SW480 (cell line): ENCODE results near the gene RAPGEF1.
A peak's percentile ranks its signal among the peaks of the same experiment; 100 is the strongest.

ENCODE experiments used
- DNase-seq: peaks from one replicate; pipeline ENCODE4 v3.0.0-alpha.2; 2016; ENCODE audit warnings: low spot score

Gene RAPGEF1

GRCh38 chr9:131752231-131752884 lies 12.5 kb upstream of the RAPGEF1 start:
- DNase-seq: no peak

GRCh38 chr9:131748411-131748955 lies 8.6 kb upstream of the RAPGEF1 start:
- DNase-seq: no peak

GRCh38 chr9:131747352-131747751 lies 7.5 kb upstream of the RAPGEF1 start:
- peak; percentile 64 for DNase-seq

GRCh38 chr9:131745610-131746009 lies 5.7 kb upstream of the RAPGEF1 start:
- DNase-seq: no peak

- DNase-seq: no peak
These were observed 4.9 kb upstream of the RAPGEF1 start for GRCh38 chr9:131744720-131745201.

GRCh38 chr9:131744171-131744719 lies 4.4 kb upstream of the RAPGEF1 start:
- DNase-seq: no peak

- no peak for DNase-seq
These were observed 3.6 kb upstream of the RAPGEF1 start for GRCh38 chr9:131743501-131743900.

- no peak for DNase-seq
These were observed 3.2 kb upstream of the RAPGEF1 start for GRCh38 chr9:131743096-131743495.

GRCh38 chr9:131740898-131741297 lies 1.0 kb upstream of the RAPGEF1 start:
- DNase-seq: no peak

GRCh38 chr9:131739133-131739958 lies 530 bp downstream of the RAPGEF1 start:
- no peak for DNase-seq

DNA sequence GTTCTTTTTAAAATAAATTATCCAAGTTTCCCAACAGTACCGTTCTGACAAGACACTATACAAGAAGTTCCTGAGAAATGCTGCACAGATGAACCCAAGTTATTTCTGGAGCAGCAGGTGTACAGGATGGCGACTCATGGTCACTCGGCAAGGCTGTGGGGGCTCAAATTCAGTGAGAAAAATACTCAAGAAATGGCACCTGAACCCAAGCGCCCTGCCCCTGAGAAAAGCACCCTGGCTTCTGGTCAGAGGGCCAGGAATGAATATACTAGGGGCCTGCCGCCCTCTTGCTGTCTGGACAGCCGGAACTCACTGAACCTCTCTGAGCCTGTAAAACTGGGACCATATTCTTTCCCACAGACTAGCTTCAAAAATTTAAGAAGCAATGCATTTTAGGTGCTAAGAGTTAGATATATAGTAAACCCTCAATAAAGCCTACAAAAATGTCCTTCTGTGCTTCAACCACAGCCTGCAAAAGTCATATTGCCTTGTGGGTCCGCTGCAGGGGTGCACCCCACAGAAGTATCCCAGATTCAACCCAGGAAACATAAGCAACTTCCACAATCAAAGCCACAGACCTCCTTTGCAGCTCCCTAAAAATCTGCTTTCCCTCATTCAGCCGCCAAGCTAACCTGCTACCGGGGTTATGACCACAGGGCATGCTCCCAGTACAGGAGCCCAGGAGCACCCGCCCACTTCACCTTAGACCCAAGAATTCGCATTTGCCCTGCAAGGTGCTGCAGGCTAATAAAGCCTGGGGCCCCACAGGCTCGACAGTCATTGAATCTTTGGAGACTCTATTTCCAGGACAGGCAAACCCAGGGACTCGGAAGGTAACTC lies 1.4 kb downstream of the RAPGEF1 start:
- peak; percentile 57 for DNase-seq

DNA sequence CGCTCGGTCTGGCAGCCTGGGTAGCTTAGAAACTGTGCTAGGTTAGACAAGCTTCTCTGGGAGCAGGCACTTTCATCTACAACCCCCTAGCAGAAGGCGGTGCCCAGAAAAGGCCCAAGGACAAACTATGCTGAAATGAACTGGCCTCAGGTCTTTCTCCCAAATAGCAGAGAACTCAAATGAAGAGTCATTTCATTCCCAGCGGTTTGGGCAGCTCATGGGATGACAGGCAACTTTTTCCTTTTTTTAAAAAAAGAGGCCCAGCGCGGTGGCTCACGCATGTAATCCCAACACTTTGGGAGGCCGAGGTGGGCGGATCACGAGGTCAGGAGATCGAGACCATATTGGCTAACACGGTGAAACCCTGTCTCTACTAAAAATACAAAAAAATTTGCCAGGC lies 2.5 kb downstream of the RAPGEF1 start:
- DNase-seq: no peak

- DNase-seq: no peak
These were observed 3.4 kb downstream of the RAPGEF1 start for GRCh38 chr9:131736431-131736830.

DNA sequence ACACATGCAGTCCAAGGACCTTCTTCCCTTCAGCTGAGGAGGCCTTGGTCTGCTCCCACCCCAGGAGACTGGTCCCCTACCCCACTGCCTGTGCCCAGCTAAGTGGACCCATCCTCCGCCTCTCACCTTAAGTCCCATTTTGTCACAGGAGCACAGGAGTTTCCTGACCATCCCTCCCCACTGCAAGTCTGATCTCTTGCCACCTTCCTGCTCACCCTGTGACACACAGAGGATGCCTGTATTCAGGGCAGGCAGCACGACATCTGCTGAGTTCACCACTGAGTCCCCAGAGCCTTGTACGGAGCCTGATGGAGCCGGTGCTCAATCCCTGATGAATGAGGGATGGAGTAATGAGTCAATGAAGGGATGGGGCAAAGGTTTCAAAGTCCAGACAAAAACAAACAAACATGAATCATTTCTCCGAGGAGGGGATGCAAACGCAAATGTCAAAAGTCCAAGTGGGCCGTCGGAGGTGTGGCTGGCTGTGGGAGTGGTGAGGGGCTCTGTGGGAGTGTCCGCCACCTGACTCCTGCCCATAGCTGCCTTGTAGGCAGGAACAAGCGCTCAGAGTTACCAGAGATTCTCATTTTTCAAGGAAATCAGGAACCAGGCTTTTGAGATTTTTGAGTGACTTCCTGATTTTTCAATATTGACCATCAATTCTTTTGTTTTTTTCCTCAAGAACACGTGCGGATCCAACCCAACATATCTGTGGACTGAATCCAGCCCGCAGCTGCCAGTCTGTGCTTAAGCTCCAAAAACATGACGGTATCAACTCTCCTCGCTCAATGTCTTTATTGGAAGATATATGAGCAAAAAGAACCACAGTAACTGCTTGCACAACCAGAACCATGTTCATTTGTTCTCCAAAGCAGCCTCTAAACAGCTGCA lies 4.4 kb downstream of the RAPGEF1 start:
- DNase-seq: peak; percentile 69

GRCh38 chr9:131734781-131735180 lies 5.1 kb downstream of the RAPGEF1 start:
- no peak for DNase-seq

GRCh38 chr9:131734165-131734610 lies 5.7 kb downstream of the RAPGEF1 start:
- no peak for DNase-seq

GRCh38 chr9:131733541-131734061 lies 6.3 kb downstream of the RAPGEF1 start:
- DNase-seq: peak; percentile 93

DNA sequence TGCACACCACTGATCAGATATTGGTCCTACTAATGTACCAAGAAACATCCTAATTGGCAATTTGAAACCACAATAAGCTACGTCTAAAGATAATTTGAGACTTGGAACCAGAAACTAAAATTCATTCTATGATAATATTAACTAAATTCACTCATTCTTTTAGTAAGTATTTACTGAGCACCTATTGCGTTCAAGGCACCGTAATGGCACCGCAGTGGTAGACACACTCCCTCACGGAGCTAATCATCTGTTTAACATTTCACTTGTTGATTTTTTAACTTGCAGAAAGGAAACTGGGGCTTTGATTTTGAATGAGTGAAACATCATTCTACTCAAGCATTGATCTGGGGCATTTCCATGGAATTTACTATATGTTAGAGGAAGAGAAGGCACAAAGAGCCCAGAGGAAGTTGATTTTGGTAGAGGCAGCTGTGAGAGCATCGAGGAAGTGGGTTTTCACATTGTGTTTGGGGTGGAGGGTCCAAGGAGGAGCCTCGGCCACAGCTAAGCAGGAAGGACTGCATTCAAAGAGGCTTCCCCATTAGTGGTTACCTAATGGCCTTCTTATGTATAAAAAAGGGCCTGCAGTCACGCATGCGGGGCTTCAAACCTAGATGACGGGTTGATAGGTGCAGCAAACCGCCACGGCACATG lies 7.1 kb downstream of the RAPGEF1 start:
- no peak for DNase-seq

GRCh38 chr9:131732061-131732526 lies 7.8 kb downstream of the RAPGEF1 start:
- DNase-seq: no peak

DNA sequence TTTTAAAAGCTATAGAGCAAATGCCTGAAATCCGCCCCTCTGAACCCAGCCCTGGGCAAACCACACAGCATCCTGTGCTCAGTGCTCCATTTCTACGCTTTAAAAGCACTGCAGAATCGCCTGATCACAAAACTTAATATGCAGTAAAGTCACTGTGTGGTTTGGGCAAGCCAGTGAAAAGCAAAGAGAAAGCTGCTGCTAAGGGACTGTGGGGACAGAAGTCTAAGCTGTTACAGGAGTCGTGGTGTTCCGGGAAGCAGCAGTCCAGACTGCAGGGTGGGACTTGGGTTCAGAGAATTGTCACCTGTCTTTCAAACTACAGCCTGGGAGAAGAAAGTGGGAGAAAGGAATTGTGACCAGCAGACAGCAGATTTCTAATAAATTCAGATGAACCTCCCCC lies 8.2 kb downstream of the RAPGEF1 start:
- DNase-seq: no peak
